Activated B cell treated with CpG ODN at 0.5 μM for 24 hours (primary cell): ENCODE measurements around the gene GNGT1. TPM values are rescaled to one million over a fixed set of nuclear protein-coding genes. Genes with fewer than 3 reads are reported as not detected.
"Not testable (repeated sequence)": the region's sequence is repeated elsewhere in the genome, so short reads cannot be mapped to it uniquely, and the experiment has no call there.

Experiments
- ATAC-seq: fragments of 200-7000 bp; cut with Tn5 transposase; one replicate; pipeline ENCODE4 v1.10.0; 2021; ENCODE audit warnings: low read depth, mild to moderate bottlenecking, moderate library complexity
- CTCF ChIA-PET: fragments of 350-600 bp; sonication (Branson Sonifier 250); formaldehyde crosslinking; loops from one replicate; lab custom pipeline; 2021; ENCODE audit warnings: antibody characterized with exemption; lab: Charles Lee
- POLR2A ChIA-PET: fragments of 350-600 bp; sonication (Branson Sonifier 250); formaldehyde crosslinking; loops from one replicate; lab custom pipeline; 2021; ENCODE audit warnings: antibody characterized with exemption; lab: Charles Lee
- DNase-seq: peaks from one replicate; pipeline ENCODE4 v3.0.0; 2022
- H3K27ac Mint-ChIP-seq: one replicate; pipeline ENCODE4 v1.8.0; 2020; ENCODE audit warnings: mixed read lengths
- H3K27me3 Mint-ChIP-seq: one replicate; pipeline ENCODE4 v1.8.0; 2021; ENCODE audit warnings: mixed read lengths
- H3K36me3 Mint-ChIP-seq: one replicate; pipeline ENCODE4 v1.8.0; 2021; ENCODE audit warnings: low read depth, mixed read lengths
- H3K4me1 Mint-ChIP-seq: one replicate; pipeline ENCODE4 v1.8.0; 2021; ENCODE audit warnings: mixed read lengths
- H3K4me3 Mint-ChIP-seq: one replicate; pipeline ENCODE4 v1.8.0; 2020; ENCODE audit warnings: mild to moderate bottlenecking, mixed read lengths
- H3K9me3 Mint-ChIP-seq: one replicate; pipeline ENCODE4 v1.8.0; 2020; ENCODE audit warnings: mixed read lengths
- CTCF ChIP-seq: fragments of 200-600 bp; IDR thresholded peaks from one replicate; pipeline ENCODE4 v1.8.0; 2022; ENCODE audit warnings: antibody characterized with exemption, mild to moderate bottlenecking
- intact Hi-C: fragments of 100-400 bp; cut with micrococcal nuclease; formaldehyde crosslinking; loops from one replicate; pipeline ENCODE4 v1.15.1; 2024
- total RNA-seq: library from RNA; stranded (reverse); gene quantifications from 2 replicates; pipeline ENCODE4 v1.2.3, GENCODE V29; 2022

The GNGT1 gene
- total RNA-seq, 1 donor from 2014 or later: not detected

GRCh38 chr7:93914581-93915066, 8.3 kb downstream of the GNGT1 start:
- no peaks in the 10 kb centered on the region for H3K4me1 Mint-ChIP-seq
- H3K9me3 Mint-ChIP-seq: no peaks in the 10 kb centered on the region
- intact Hi-C loops: no loop called here
- ChIA-PET CTCF (no interaction called here), POLR2A (no interaction called here)
- TF ChIP-seq CTCF: no peak
- ATAC-seq: no peak
- DNase-seq: no peak
- no peak overlapping the region for H3K4me3 Mint-ChIP-seq
- no peaks in the 10 kb centered on the region for H3K36me3 Mint-ChIP-seq
- peaks cover 8% of the 10 kb centered on the region for H3K27me3 Mint-ChIP-seq
- H3K27ac Mint-ChIP-seq: no peak overlapping the region

- H3K36me3 Mint-ChIP-seq, DNase-seq, H3K27ac Mint-ChIP-seq, H3K9me3 Mint-ChIP-seq, intact Hi-C loops, H3K4me3 Mint-ChIP-seq, POLR2A ChIA-PET, CTCF ChIA-PET, H3K27me3 Mint-ChIP-seq, H3K4me1 Mint-ChIP-seq, ATAC-seq: not testable (repeated sequence)
Observed at GRCh38 chr7:93915206-93915842, 9.0 kb downstream of the GNGT1 start.

- intact Hi-C loops, H3K36me3 Mint-ChIP-seq, CTCF ChIA-PET, ATAC-seq, H3K27me3 Mint-ChIP-seq, H3K4me3 Mint-ChIP-seq, POLR2A ChIA-PET, H3K27ac Mint-ChIP-seq, DNase-seq, H3K9me3 Mint-ChIP-seq, H3K4me1 Mint-ChIP-seq: not testable (repeated sequence)
Observed at GRCh38 chr7:93915888-93916287, 9.5 kb downstream of the GNGT1 start.

GRCh38 chr7:93916315-93916714, 9.9 kb downstream of the GNGT1 start:
- POLR2A ChIA-PET, intact Hi-C loops, H3K27me3 Mint-ChIP-seq, CTCF ChIA-PET, H3K9me3 Mint-ChIP-seq, H3K4me1 Mint-ChIP-seq, ATAC-seq, H3K4me3 Mint-ChIP-seq, H3K27ac Mint-ChIP-seq, DNase-seq, H3K36me3 Mint-ChIP-seq: not testable (repeated sequence)

GRCh38 chr7:93920496-93921182, 14.3 kb downstream of the GNGT1 start:
- POLR2A ChIA-PET: interaction anchor here (0.7 kb wide), 1 partner anchor 130 kb away, joined by 3 read pairs; no protein-coding TSS in a partner anchor
- intact Hi-C loops: loop anchor here (5.0 kb wide), 2 partner anchors 82 to 167 kb away; partner anchors contain the start of gene BET1
- Mint-ChIP-seq H3K27me3 (peaks cover 10% of the 10 kb centered on the region), H3K9me3 (no peaks in the 10 kb centered on the region), H3K4me1 (peaks cover 25% of the 10 kb centered on the region), H3K36me3 (peaks cover 1% of the 10 kb centered on the region), H3K27ac (no peak overlapping the region), H3K4me3 (peak overlapping the region; percentile 8)
- CTCF ChIA-PET: interaction anchor here (1.0 to 1.7 kb wide), 3 partner anchors 18 to 168 kb away, joined by 3 to 7 read pairs (median 4); no protein-coding TSS in a partner anchor
- no peak for TF ChIP-seq CTCF
- ATAC-seq (no peak), DNase-seq (no peak)

GRCh38 chr7:93921186-93921585, 14.8 kb downstream of the GNGT1 start:
- no peak for TF ChIP-seq CTCF
- Mint-ChIP-seq H3K4me3 (peak overlapping the region; percentile 88), H3K4me1 (peaks cover 25% of the 10 kb centered on the region), H3K27me3 (peaks cover 10% of the 10 kb centered on the region), H3K36me3 (peaks cover 1% of the 10 kb centered on the region), H3K9me3 (no peaks in the 10 kb centered on the region), H3K27ac (no peak overlapping the region)
- POLR2A ChIA-PET: interaction anchor here (1.5 kb wide), 1 partner anchor 129 kb away, joined by 5 read pairs; no protein-coding TSS in a partner anchor
- ATAC-seq (no peak), DNase-seq (no peak)
- CTCF ChIA-PET: interaction anchor here (1.0 to 1.7 kb wide), 5 partner anchors 13 to 168 kb away, joined by 3 to 7 read pairs (median 3); no protein-coding TSS in a partner anchor
- intact Hi-C loops: loop anchor here (5.0 kb wide), 2 partner anchors 81 to 166 kb away; partner anchors contain the start of gene BET1
